Activated naive CD4-positive, alpha-beta T cell treated with anti-CD3 and anti-CD28 coated beads for 36 hours (primary cell): ENCODE results near the gene SLC6A6. TPM values are rescaled to one million over a fixed set of nuclear protein-coding genes. Genes with fewer than 3 reads are reported as not detected.

Experiments used
- CTCF ChIA-PET: fragments of 350-600 bp; sonication (Branson Sonifier 250); formaldehyde crosslinking; loops from one replicate; lab custom pipeline; 2021; ENCODE audit warnings: antibody characterized with exemption; lab: Charles Lee
- DNase-seq: peaks from one replicate; pipeline ENCODE4 v3.0.0-alpha.2; 2020
- H3K27ac Mint-ChIP-seq: one replicate; pipeline ENCODE4 v1.8.0; 2021; ENCODE audit warnings: mild to moderate bottlenecking, mixed read lengths
- H3K27me3 Mint-ChIP-seq: one replicate; pipeline ENCODE4 v1.8.0; 2021; ENCODE audit warnings: low read depth, mixed read lengths
- H3K36me3 Mint-ChIP-seq: one replicate; pipeline ENCODE4 v1.8.0; 2021; ENCODE audit warnings: low read depth, mixed read lengths
- H3K4me1 Mint-ChIP-seq: one replicate; pipeline ENCODE4 v1.8.0; 2021; ENCODE audit warnings: low read depth, mixed read lengths
- H3K4me3 Mint-ChIP-seq: one replicate; pipeline ENCODE4 v1.8.0; 2021; ENCODE audit warnings: mild to moderate bottlenecking, moderate library complexity, mixed read lengths
- H3K9me3 Mint-ChIP-seq: one replicate; pipeline ENCODE4 v1.8.0; 2021; ENCODE audit warnings: mixed read lengths
- intact Hi-C: fragments of 100-400 bp; cut with micrococcal nuclease; formaldehyde crosslinking; loops from one replicate; pipeline ENCODE4 v1.15.1; 2023
- total RNA-seq, 2 experiments: library from RNA; stranded (reverse); gene quantifications; one replicate each; pipeline ENCODE4 v1.2.3, GENCODE V29; 2021

The SLC6A6 gene
- total RNA-seq, 2 experiments from 2014 or later: 32.2 to 36.9 TPM

DNA sequence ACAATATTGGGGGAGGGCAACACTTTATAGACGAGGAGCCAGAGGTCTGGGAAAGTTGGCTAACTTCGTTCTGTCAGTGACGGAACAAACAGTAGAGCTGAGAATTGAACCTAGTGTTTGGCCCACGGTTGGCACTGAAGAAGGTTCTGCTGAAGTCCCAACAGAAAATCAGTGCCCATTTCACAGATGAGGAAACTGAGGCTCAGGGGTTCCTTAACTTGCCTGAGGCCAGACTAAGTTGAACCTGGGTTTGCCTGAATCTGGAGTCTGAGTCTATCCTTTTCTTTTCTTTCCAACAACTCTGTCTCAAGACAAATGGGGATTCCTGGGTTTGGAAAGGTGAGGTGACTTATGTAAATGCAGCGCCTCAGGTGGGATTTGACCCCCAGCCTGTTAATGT lies 55.1 kb downstream of the SLC6A6 start:
- Mint-ChIP-seq H3K27me3 (no peaks in the 10 kb centered on the region), H3K9me3 (no peaks in the 10 kb centered on the region), H3K4me1 (peaks cover 31% of the 10 kb centered on the region), H3K4me3 (no peak overlapping the region), H3K36me3 (peaks cover 21% of the 10 kb centered on the region), H3K27ac (no peak overlapping the region)
- CTCF ChIA-PET: interaction anchor here (1.0 to 2.1 kb wide), 4 partner anchors 10 to 254 kb away, joined by 3 to 11 read pairs (median 6); partner anchors contain the start of gene SLC6A6
- DNase-seq: no peak
- intact Hi-C loops: no loop called here

DNA sequence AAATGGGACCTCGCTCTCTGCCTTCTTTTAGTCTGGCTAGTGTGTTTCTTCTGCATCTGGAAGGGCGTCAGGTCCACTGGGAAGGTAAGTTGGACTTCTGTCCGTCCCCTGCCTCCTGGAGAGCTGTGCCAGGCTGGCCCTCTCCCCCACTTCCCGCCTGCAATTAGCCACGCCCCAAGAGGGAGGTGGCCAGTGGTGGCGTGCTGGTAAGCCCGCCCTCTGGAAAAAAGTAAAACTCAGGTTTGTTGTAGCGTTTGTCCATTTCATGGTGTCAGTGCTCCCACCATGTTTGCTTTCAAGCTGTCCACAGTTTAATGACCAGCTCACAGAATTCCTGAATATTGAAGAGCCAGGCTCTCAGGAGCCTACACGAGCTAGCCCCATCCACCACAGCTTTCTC lies 55.6 kb downstream of the SLC6A6 start:
- no peaks in the 10 kb centered on the region for H3K27me3 Mint-ChIP-seq
- peaks cover 24% of the 10 kb centered on the region for H3K36me3 Mint-ChIP-seq
- intact Hi-C loops: loop anchor here (1.0 kb wide), 1 partner anchor 26 kb away; no protein-coding TSS in a partner anchor
- no peak for DNase-seq
- no peaks in the 10 kb centered on the region for H3K9me3 Mint-ChIP-seq
- H3K4me1 Mint-ChIP-seq: peaks cover 36% of the 10 kb centered on the region
- H3K27ac Mint-ChIP-seq: no peak overlapping the region
- CTCF ChIA-PET: interaction anchor here (1.0 to 2.1 kb wide), 5 partner anchors 9 to 254 kb away, joined by 3 to 11 read pairs (median 3); partner anchors contain the start of gene SLC6A6
- no peak overlapping the region for H3K4me3 Mint-ChIP-seq

- intact Hi-C loops: loop anchor here (1.0 kb wide), 1 partner anchor 26 kb away; no protein-coding TSS in a partner anchor
- H3K27me3 Mint-ChIP-seq: no peaks in the 10 kb centered on the region
- H3K4me1 Mint-ChIP-seq: peaks cover 36% of the 10 kb centered on the region
- H3K4me3 Mint-ChIP-seq: no peak overlapping the region
- H3K9me3 Mint-ChIP-seq: no peaks in the 10 kb centered on the region
- peak overlapping the region; percentile 36 for H3K27ac Mint-ChIP-seq
- DNase-seq: no peak
- CTCF ChIA-PET: interaction anchor here (1.0 to 2.1 kb wide), 5 partner anchors 9 to 255 kb away, joined by 3 to 11 read pairs (median 3); partner anchors contain the start of gene SLC6A6
- peaks cover 23% of the 10 kb centered on the region for H3K36me3 Mint-ChIP-seq
Measured at GRCh38 chr3:14458434-14459275, 56.2 kb downstream of the SLC6A6 start.

GRCh38 chr3:14459384-14459783 lies 57.0 kb downstream of the SLC6A6 start:
- H3K27ac Mint-ChIP-seq: no peak overlapping the region
- H3K27me3 Mint-ChIP-seq: no peaks in the 10 kb centered on the region
- CTCF ChIA-PET: interaction anchor here (1.3 to 2.1 kb wide), 2 partner anchors 8 to 196 kb away, joined by 3 to 11 read pairs; no protein-coding TSS in a partner anchor
- peaks cover 36% of the 10 kb centered on the region for H3K4me1 Mint-ChIP-seq
- H3K9me3 Mint-ChIP-seq: no peaks in the 10 kb centered on the region
- H3K36me3 Mint-ChIP-seq: peaks cover 21% of the 10 kb centered on the region
- no peak overlapping the region for H3K4me3 Mint-ChIP-seq
- intact Hi-C loops: no loop called here
- DNase-seq: no peak

DNA sequence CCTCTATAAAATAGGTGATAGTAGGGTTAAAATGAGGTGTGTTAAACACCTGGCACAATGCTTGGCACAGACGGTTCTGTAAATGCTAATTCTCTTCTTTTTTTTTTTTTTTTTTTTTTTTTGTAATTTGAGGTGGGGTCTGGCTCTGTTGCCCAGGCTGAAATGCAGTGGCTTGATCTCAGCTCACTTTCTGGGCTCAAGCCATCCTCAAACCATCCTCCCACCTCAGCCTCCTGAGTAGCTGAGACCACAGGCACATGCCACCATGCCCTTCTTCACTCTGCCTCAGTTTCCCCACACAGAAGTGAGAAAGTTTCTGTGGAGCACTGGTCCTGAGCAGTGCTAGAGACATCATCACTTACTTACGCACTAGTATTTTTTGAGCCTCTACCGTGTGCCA lies 57.4 kb downstream of the SLC6A6 start:
- H3K36me3 Mint-ChIP-seq: peaks cover 18% of the 10 kb centered on the region
- H3K4me3 Mint-ChIP-seq: no peak overlapping the region
- peaks cover 36% of the 10 kb centered on the region for H3K4me1 Mint-ChIP-seq
- H3K27me3 Mint-ChIP-seq: no peaks in the 10 kb centered on the region
- CTCF ChIA-PET: interaction anchor here (1.5 kb wide), 1 partner anchor 35 kb away, joined by 4 read pairs; no protein-coding TSS in a partner anchor
- no peak overlapping the region for H3K27ac Mint-ChIP-seq
- no peak for DNase-seq
- intact Hi-C loops: no loop called here
- H3K9me3 Mint-ChIP-seq: no peaks in the 10 kb centered on the region

- Mint-ChIP-seq H3K27me3 (no peaks in the 10 kb centered on the region), H3K9me3 (no peaks in the 10 kb centered on the region), H3K4me1 (peaks cover 36% of the 10 kb centered on the region), H3K36me3 (peaks cover 16% of the 10 kb centered on the region), H3K4me3 (no peak overlapping the region), H3K27ac (peak overlapping the region; percentile 61)
- no peak for DNase-seq
- CTCF ChIA-PET: interaction anchor here (0.9 to 2.6 kb wide), 6 partner anchors 29 to 257 kb away, joined by 3 to 14 read pairs (median 4); partner anchors contain the start of gene SLC6A6
- intact Hi-C loops: loop anchor here (1.0 kb wide), 3 partner anchors 58 to 565 kb away; partner anchors contain the start of gene SLC6A6
Measured at GRCh38 chr3:14460342-14461005, 58.1 kb downstream of the SLC6A6 start.

DNA sequence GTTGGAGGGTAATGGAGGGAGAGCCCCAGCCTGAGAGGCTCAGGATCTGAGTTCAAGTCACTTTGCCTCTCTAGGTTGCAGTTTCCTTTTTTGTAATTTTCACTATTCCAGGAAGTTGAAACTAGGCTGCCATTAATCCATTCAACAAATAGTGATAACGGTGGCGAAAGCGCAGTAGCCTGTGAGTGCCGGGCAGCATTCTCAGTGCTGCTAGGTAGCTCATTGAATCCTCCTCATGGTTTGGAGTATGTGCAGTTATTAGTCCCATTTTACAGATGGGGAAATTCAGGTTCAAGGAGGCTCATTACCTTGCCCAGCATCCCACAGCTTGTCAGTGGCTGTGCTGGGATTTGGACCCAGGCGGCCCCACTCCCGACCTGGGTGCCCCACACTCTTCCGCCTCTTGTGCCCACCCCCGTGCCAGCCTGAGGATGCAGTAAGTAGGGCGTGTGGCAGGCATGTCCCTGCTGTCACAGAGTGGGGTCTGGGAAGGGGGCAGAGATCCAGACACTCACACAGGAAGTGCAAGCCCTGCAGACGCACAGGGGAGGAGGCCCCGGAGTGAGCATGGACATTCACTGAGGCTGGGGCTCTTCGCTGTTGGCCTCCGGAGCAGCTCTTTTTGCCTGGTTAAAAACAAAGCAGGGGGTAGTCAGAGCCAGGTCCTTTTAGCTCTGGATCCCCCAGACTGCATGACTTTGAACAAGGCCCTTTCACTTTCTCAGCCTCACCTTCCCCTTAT lies 58.8 kb downstream of the SLC6A6 start:
- H3K4me1 Mint-ChIP-seq: peaks cover 36% of the 10 kb centered on the region
- H3K9me3 Mint-ChIP-seq: no peaks in the 10 kb centered on the region
- no peaks in the 10 kb centered on the region for H3K27me3 Mint-ChIP-seq
- no peak for DNase-seq
- CTCF ChIA-PET: interaction anchor here (0.6 to 2.6 kb wide), 9 partner anchors 29 to 258 kb away, joined by 3 to 14 read pairs (median 3); partner anchors contain the start of gene SLC6A6
- intact Hi-C loops: loop anchor here (1.0 kb wide), 3 partner anchors 59 to 566 kb away; partner anchors contain the start of gene SLC6A6
- H3K36me3 Mint-ChIP-seq: peaks cover 16% of the 10 kb centered on the region
- peak overlapping the region; percentile 61 for H3K27ac Mint-ChIP-seq
- no peak overlapping the region for H3K4me3 Mint-ChIP-seq

DNA sequence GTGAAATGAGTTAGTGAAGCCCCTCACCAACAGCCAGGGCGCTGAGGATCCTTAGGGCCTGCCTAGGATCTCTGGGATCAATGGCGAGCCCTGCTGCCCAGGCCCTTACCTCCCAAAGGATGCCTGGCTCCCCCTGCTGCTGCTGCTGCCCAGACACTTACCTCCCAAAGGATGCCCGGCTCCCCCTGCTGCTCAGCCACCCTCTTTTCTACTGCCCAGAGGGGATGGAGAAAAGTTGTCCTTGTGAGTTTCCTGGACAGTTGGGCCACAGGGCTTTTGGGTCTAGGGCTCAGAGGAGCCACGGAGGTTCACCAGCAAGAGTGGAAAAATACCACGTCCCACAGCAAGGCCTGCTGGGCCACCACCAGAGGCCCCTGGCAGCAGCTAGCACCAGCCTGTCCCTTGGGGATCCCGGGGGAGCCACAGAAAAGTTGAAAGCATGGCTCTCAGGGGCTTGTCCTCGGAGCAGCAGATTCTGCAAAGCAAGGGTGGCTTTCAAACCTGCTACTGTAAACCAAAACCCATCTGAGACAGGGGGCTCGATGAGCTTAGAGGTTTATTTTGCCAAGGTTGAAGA lies 59.4 kb downstream of the SLC6A6 start:
- Mint-ChIP-seq H3K4me1 (peaks cover 36% of the 10 kb centered on the region), H3K27ac (peak overlapping the region; percentile 59), H3K4me3 (no peak overlapping the region), H3K27me3 (no peaks in the 10 kb centered on the region), H3K9me3 (no peaks in the 10 kb centered on the region), H3K36me3 (peaks cover 16% of the 10 kb centered on the region)
- CTCF ChIA-PET: interaction anchor here (0.6 to 2.6 kb wide), 9 partner anchors 30 to 266 kb away, joined by 3 to 14 read pairs (median 3); partner anchors contain the start of gene SLC6A6
- DNase-seq: peak; percentile 77
- intact Hi-C loops: loop anchor here (1.0 kb wide), 4 partner anchors 30 to 567 kb away; partner anchors contain the start of gene SLC6A6

DNA sequence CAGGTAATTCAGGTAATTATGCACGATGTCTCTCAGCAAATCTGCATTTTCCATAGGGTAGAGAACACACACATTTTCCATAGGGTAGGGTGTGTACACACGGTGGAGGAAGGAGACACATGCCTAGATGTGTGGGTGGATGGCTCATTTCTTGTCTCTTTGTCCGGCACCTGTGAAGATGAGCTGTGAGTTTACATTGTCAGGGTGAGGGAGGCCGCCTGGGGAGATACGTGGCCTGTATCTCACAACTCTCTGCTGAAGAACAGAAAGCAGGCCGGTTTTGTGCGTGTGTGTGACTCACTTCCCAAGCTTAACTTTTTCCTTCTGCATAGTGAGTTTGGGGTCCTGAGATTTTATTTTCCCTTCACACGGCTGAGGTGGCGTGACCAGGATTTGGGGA lies 60.3 kb downstream of the SLC6A6 start:
- intact Hi-C loops: loop anchor here (1.0 kb wide), 1 partner anchor 30 kb away; no protein-coding TSS in a partner anchor
- no peaks in the 10 kb centered on the region for H3K27me3 Mint-ChIP-seq
- peaks cover 18% of the 10 kb centered on the region for H3K36me3 Mint-ChIP-seq
- peak overlapping the region; percentile 55 for H3K27ac Mint-ChIP-seq
- H3K4me3 Mint-ChIP-seq: no peak overlapping the region
- DNase-seq: peak; percentile 29
- CTCF ChIA-PET: interaction anchor here (0.9 to 2.6 kb wide), 5 partner anchors 60 to 267 kb away, joined by 3 to 14 read pairs (median 3); partner anchors contain the start of gene SLC6A6
- H3K9me3 Mint-ChIP-seq: no peaks in the 10 kb centered on the region
- H3K4me1 Mint-ChIP-seq: peaks cover 36% of the 10 kb centered on the region

- Mint-ChIP-seq H3K36me3 (peaks cover 24% of the 10 kb centered on the region), H3K4me1 (peaks cover 29% of the 10 kb centered on the region), H3K9me3 (no peaks in the 10 kb centered on the region), H3K27ac (no peak overlapping the region), H3K4me3 (no peak overlapping the region), H3K27me3 (no peaks in the 10 kb centered on the region)
- CTCF ChIA-PET: interaction anchor here (1.1 to 2.6 kb wide), 3 partner anchors 61 to 203 kb away, joined by 3 to 14 read pairs (median 7); partner anchors contain the start of gene SLC6A6
- DNase-seq: no peak
- intact Hi-C loops: no loop called here
Measured at GRCh38 chr3:14463330-14464140, 61.1 kb downstream of the SLC6A6 start.
